LNCaP clone FGC (cell line): Measurements from ENCODE around the gene GALNT16.

Experiments used
- DNase-seq: peaks from one replicate; pipeline ENCODE4 v3.0.0-alpha.2; 2011; ENCODE audit warnings: low read depth
- H3K4me3 ChIP-seq: 2 replicates; pipeline ENCODE4 v1.5.1; 2011; ENCODE audit warnings: mild to moderate bottlenecking, low read depth, low read length, control low read depth
- TF ChIP-seq, protein P1 (sequence below): IDR thresholded peaks from 2 replicates; pipeline ENCODE4 v1.5.1; 2012; ENCODE audit warnings: mild to moderate bottlenecking; ENCODE audit not compliant: control insufficient read depth, insufficient read depth; ENCODE audit errors: extremely low read depth

Gene GALNT16

DNA sequence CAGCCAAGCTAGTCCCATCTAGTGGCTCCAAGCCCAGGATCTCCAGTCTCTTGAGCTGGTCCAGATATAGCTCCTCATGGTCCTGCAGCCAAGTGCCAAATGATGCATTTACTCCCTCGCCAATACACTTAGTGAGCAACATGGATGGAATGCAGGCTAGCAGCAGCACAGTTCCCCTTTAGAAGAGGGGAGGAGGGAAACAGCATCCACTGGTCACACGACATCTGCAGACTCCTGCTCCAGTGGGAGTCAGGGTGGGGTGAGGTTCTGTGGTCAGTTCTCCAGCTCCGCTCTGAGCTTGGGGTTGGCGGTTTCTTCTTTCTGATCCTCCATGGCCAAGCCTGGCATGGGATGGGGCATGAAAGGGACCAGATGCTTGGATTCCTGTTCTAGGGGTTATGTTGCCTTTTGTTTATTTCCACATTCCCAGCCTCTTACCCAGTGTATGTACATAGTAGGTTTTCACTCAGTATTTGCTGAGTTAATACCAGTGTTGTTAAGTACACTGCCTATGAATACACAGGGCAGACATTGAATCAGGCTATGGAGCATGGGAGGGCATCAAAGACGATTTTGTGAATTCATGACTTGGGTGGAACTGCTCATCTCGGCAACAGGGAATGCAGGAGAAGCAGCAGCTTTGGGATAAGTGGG lies 57.3 kb downstream of the GALNT16 start:
- no peak overlapping the region for H3K4me3 ChIP-seq
- no peak for DNase-seq
- TF ChIP-seq, protein P1, sequence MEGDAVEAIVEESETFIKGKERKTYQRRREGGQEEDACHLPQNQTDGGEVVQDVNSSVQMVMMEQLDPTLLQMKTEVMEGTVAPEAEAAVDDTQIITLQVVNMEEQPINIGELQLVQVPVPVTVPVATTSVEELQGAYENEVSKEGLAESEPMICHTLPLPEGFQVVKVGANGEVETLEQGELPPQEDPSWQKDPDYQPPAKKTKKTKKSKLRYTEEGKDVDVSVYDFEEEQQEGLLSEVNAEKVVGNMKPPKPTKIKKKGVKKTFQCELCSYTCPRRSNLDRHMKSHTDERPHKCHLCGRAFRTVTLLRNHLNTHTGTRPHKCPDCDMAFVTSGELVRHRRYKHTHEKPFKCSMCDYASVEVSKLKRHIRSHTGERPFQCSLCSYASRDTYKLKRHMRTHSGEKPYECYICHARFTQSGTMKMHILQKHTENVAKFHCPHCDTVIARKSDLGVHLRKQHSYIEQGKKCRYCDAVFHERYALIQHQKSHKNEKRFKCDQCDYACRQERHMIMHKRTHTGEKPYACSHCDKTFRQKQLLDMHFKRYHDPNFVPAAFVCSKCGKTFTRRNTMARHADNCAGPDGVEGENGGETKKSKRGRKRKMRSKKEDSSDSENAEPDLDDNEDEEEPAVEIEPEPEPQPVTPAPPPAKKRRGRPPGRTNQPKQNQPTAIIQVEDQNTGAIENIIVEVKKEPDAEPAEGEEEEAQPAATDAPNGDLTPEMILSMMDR, result no peak

DNA sequence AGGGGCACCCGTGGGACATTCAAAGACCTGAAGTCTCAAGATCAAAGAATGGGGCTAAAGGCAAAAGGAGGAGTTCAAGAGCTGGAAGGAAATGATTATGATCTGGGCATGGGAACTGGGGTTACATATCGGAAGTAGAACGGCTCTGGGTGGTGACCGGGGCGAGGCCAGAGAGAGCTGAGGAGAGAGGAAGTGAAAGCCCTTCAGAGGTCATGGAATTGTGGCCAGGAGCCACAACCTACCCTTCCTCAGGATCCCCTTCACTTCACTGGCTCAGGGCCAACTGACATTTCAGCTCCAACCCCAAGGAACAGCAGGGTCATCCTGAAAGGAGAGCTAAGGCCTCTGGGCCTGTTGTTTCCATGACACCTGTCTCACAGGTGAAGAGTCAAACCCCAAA lies 57.8 kb downstream of the GALNT16 start:
- TF ChIP-seq, protein P1, result no peak
- no peak overlapping the region for H3K4me3 ChIP-seq
- no peak for DNase-seq

DNA sequence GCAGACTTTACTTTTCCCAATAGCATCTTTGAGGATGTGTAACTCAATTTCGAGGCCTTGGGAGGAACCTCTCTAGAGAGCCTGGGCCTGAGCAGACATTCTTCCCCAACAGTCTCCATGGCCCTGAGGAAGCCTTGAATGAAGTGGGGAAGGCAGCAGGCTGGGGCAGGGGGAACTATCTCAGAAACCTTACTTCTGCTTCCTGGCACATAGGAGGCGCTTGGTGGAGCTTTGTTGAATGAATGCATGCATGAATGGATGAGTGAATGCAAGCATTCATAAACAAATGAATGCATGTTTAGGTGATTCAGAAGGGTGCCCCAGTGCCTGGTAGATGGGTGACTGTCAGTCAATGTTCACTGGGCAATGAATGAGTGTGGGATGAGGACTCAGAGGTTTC lies 58.3 kb downstream of the GALNT16 start:
- TF ChIP-seq, protein P1, result no peak
- DNase-seq, result no peak
- H3K4me3 ChIP-seq, result no peak overlapping the region

DNA sequence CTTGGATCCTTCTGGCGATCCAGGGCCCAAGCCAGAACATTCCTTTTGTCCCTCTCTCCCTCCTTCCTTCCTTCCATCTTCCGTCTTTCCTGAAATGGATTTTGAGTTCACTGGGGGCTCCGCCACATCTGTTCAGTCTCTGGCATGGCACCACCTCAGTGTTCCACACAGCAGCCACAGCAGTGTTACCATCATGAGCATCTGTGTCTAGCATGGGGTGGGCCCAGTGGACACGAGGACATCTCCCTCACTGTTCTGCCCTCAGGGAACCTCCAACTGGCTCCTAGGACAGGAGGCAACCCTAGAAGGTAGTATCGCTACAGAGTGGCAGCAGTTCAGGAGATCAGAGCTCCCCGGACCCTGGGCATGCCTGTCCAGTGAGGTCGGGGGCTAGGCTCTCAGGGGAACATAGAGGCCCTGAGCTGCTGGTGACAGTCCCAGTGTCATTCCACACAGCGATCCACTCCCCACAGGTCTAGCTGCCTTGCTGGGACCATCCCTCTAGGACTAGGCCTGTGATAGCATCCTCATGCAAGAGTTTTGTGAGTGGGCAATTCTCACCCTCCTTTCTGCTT lies 59.0 kb downstream of the GALNT16 start:
- DNase-seq, result no peak
- no peak overlapping the region for H3K4me3 ChIP-seq
- TF ChIP-seq, protein P1, result no peak

DNA sequence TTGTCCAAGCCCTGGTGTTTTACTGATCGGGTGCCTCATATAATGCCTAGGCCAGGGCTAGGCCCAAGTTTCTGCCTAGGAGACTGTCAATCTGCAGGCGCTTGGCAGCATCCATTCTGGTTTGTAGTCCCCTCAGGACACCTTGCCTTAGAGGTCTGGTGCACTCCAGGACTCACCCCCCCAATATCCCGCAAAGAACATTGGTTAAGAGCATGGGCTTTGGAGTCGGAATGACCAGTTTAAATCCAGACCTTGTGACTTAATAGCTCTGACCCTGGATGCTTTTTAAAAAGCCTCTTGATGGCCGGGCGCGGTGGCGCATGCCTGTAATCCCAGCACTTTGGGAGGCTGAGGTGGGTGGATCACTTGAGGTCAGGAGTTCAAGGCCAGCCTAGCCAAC lies 60.0 kb downstream of the GALNT16 start:
- H3K4me3 ChIP-seq, result no peak overlapping the region
- no peak for DNase-seq
- TF ChIP-seq, protein P1, result no peak

DNA sequence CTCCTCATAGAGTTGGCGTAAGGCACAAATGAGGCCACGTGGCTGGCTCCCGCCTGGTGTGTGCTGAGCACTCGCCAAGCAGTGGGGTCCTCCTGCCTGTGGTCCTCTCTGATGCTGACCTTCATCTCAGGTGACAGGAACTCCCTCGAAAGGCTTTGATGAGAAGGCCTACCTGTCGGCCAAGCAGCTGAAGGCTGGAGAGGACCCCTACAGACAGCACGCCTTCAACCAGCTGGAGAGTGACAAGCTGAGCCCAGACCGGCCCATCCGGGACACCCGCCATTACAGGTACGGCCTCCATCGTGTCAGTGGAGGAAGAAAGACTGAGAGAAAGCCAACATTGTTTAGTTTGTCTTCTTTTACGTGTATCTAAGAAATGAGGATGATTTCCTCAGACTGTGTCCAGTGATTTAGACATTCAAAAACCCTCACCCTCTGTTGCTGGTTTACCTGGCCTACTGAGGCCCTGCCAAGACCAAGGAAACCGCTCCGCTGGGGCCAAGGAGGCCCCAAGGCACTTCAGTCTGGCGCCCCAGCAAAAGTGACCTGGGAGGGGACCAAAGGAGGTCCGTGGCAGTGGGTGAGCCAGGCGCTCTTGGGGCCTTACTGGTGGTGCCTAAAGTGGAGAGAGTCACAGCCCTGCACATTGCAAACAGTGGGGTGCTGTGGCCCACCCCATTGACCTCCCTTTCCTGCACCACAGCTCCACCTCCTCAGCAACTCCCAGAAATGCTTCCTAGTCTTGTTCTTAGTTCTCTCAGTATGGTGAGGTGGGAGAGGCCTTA lies 60.8 kb downstream of the GALNT16 start:
- DNase-seq, result no peak
- TF ChIP-seq, protein P1, result no peak
- H3K4me3 ChIP-seq, result no peak overlapping the region
